Loucy (cell line): ENCODE measurements around the gene MED14.

Experiments used
- CTCF ChIP-seq: fragments of 200-600 bp; sonication (generic); conservative IDR thresholded peaks from 2 replicates; pipeline ENCODE4 v1.5.1; 2014; ENCODE audit warnings: mild to moderate bottlenecking, antibody characterized with exemption, low read length
- EZH2phosphoT487 ChIP-seq: fragments of 200-600 bp; IDR thresholded peaks from 2 replicates; pipeline ENCODE4 v1.6.1; 2018; ENCODE audit warnings: antibody characterized with exemption, mild to moderate bottlenecking, moderate library complexity, borderline replicate concordance

GRCh38 chrX:40623665-40624064 is 111.7 kb downstream of the MED14 start:
- TF ChIP-seq CTCF (no peak), EZH2phosphoT487 (no peak)
